Measurements from ENCODE around the gene LENEP.

Gene LENEP

GRCh38 chr1:155038602-155039307 is 45.4 kb downstream of the LENEP start:
- Mint-ChIP-seq H3K27me3 (peaks cover 14 to 37% of the 10 kb centered on the region in 2 donors), H3K27ac (no peak overlapping the region), H3K4me3 (no peak overlapping the region), H3K9me3 (no peaks in the 10 kb centered on the region), H3K4me1 (no peaks in the 10 kb centered on the region), H3K36me3 (no peaks in the 10 kb centered on the region)
- no peak for DNase-seq
- no peak for ATAC-seq (replicated peaks)

DNA sequence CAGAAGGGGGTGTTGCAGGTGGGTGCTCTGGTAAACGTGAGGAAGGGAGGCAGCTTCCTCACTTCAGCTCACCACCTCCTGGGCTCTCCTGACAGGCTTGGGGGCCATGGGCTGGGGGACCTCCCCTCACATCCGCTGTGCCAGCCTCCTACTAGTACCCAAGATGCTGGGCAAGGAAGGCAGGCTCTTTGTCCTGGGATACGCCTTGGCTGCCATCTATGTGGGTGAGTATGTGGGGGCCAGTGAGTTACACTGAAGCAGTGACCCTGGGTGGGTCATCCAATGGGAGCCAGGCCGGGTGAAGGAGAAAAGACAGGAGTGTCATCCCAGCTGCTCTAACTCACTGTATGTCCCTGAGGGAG is 45.9 kb downstream of the LENEP start:
- Mint-ChIP-seq H3K9me3 (no peaks in the 10 kb centered on the region), H3K4me1 (peaks cover 0 to under 1% of the 10 kb centered on the region in 2 donors), H3K36me3 (no peaks in the 10 kb centered on the region), H3K27me3 (peaks cover 14 to 37% of the 10 kb centered on the region in 2 donors), H3K4me3 (no peak overlapping the region), H3K27ac (no peak overlapping the region)
- ATAC-seq (replicated peaks): no peak
- DNase-seq: no peak

DNA sequence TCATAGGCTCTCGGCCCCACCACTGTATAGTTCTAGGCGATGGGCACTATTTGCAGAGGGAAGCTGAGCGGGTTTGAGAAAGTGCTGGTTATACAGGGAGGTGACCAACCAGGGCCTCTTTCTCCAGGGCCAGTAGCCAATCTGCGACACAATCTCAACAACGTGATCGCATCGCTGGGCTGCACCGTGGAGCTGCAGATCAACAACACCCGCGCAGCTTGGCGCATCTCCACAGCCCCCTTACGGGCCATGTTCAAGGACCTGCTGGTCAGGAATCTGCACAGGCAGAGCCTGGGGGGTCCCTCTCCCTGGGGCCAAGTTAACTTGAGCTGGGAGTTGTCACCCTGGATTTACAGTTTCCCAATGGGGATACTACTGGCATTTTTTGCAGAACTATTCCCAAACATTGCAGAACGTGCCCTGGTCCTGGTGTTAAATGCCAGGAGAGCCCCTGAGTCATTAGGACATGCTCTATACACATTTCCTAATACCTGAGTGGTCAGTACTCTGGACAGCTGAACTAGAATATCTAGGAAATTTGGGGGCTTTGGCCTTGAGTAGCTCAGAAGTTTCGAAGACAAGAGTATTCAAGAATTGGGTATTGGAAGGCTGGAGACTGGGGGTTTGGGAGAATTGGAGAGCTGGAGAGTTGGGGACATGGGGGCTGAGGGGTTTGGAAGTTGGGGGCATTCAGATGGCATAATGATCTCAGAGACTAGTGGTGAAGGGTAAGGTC is 47.1 kb downstream of the LENEP start:
- ATAC-seq (replicated peaks) (no peak), DNase-seq (no peak)
- Mint-ChIP-seq H3K27ac (no peak overlapping the region), H3K4me1 (peaks cover 9 to 10% of the 10 kb centered on the region in 2 donors), H3K9me3 (no peaks in the 10 kb centered on the region), H3K36me3 (no peaks in the 10 kb centered on the region), H3K4me3 (no peak overlapping the region), H3K27me3 (peaks cover 14 to 33% of the 10 kb centered on the region in 2 donors)

DNA sequence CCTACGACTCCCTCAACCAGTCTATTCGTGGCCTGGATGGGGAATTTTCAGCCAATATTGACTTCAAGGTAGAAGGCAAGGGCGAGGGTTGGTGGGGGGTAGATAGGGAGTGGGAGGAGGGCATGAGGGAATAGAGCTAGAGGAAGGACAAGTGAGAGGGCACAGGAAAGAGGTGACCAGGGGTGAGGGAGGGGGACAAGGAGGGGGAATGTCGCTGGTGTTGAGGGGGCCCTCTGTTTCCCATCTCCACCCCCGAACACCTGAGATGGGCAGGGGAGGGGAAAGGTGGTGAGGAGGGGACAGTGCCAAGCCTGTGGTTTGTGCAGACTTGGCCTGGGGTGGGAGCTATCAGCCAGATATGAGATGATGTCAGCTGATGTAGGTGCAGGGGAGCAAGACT is 49.4 kb downstream of the LENEP start:
- H3K36me3 Mint-ChIP-seq: no peaks in the 10 kb centered on the region
- ATAC-seq (replicated peaks) (no peak), DNase-seq (no peak)
- peaks cover 14 to 25% of the 10 kb centered on the region in 2 donors for H3K27me3 Mint-ChIP-seq
- no peak overlapping the region for H3K4me3 Mint-ChIP-seq
- peaks cover 9 to 11% of the 10 kb centered on the region in 2 donors for H3K4me1 Mint-ChIP-seq
- H3K27ac Mint-ChIP-seq: no peak overlapping the region
- H3K9me3 Mint-ChIP-seq: no peaks in the 10 kb centered on the region

DNA sequence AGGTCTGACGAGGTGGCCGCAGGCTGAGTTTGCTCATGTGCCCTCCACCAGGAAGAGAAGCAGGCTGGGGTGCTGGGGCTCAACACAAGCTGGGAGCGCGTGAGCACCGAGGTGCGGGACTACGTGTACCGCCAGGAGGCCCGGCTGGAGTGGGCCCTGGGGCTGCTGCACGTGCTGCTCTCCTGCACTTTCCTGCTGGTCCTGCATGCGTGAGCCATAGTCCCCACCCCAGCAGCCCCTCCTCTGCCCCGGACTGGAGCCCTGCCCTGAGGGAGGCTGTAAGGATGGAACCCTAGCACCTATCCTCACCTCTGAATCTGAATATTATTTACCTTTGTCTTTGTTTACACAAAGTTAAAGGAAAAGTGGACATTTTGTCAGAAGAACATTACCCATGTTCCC is 49.9 kb downstream of the LENEP start:
- peaks cover 9 to 11% of the 10 kb centered on the region in 2 donors for H3K4me1 Mint-ChIP-seq
- DNase-seq: no peak
- peaks cover 9 to 19% of the 10 kb centered on the region in 2 donors for H3K27me3 Mint-ChIP-seq
- H3K27ac Mint-ChIP-seq: no peak overlapping the region
- no peak for ATAC-seq (replicated peaks)
- no peaks in the 10 kb centered on the region for H3K36me3 Mint-ChIP-seq
- no peak overlapping the region for H3K4me3 Mint-ChIP-seq
- no peaks in the 10 kb centered on the region for H3K9me3 Mint-ChIP-seq

- no peaks in the 10 kb centered on the region for H3K36me3 Mint-ChIP-seq
- H3K9me3 Mint-ChIP-seq: no peaks in the 10 kb centered on the region
- no peak overlapping the region for H3K4me3 Mint-ChIP-seq
- H3K27ac Mint-ChIP-seq: no peak overlapping the region
- H3K4me1 Mint-ChIP-seq: peaks cover 9 to 11% of the 10 kb centered on the region in 2 donors
- H3K27me3 Mint-ChIP-seq: peaks cover 5 to 14% of the 10 kb centered on the region in 2 donors
- ATAC-seq (replicated peaks): no peak
- no peak for DNase-seq
These were observed 50.4 kb downstream of the LENEP start for GRCh38 chr1:155043793-155044192.

Measured in stimulated activated naive B cell treated with anti-CD40 and anti-IgM and Interleukin-4, amounts not matched to agents 10 μg/mL and 1 μg/mL and 100 μg/mL, for 72 hours (primary cell).